Transverse colon (tissue), 4 donors: Measurements from ENCODE around the gene SMAD3. TPM values are rescaled to one million over a fixed set of nuclear protein-coding genes. Genes with fewer than 3 reads are reported as not detected.

Experiments
- DNase-seq: peaks from one replicate; pipeline ENCODE4 v3.0.0-alpha.2; 2019
- H3K27ac ChIP-seq, 4 donors: fragments of 200-600 bp; sonication (generic); 2 replicates each; pipeline ENCODE4 v1.5.1; 2016 to 2018; ENCODE audit warnings: inconsistent platforms in 4 of 4
- H3K27me3 ChIP-seq: fragments of 200-600 bp; sonication (generic); 2 replicates; pipeline ENCODE4 v1.5.1; 2017; ENCODE audit warnings: inconsistent platforms
- H3K36me3 ChIP-seq, 4 donors: fragments of 200-600 bp; sonication (generic); 2 replicates each; pipeline ENCODE4 v1.5.1; 2017 to 2019; ENCODE audit warnings: inconsistent platforms in 4 of 4
- H3K4me1 ChIP-seq, 4 donors: fragments of 200-600 bp; sonication (generic); 2 replicates each; pipeline ENCODE4 v1.5.1; 2017 to 2020; ENCODE audit warnings: inconsistent platforms in 4 of 4
- H3K4me3 ChIP-seq, 4 donors: fragments of 200-600 bp; sonication (generic); 1 replicate in 1 of 4; 2 replicates in 3 of 4; pipeline versions ENCODE4 v1.5.1 to v1.6.1; 2017 to 2019; ENCODE audit warnings: inconsistent platforms in 4 of 4
- H3K9me3 ChIP-seq, 2 donors: fragments of 200-600 bp; sonication (generic); 2 replicates each; pipeline ENCODE4 v1.5.1; 2017 to 2019; ENCODE audit warnings: inconsistent platforms in 2 of 2
- EP300 ChIP-seq: sonication (generic); formaldehyde crosslinking; IDR thresholded peaks from one replicate; pipeline ENCODE4 v1.6.1; 2017; ENCODE audit warnings: antibody characterized with exemption, low read depth
- POLR2A ChIP-seq: fragments of 450-650 bp; IDR thresholded peaks from one replicate; pipeline ENCODE4 v1.6.1; 2016; ENCODE audit warnings: antibody characterized with exemption, mild to moderate bottlenecking, moderate library complexity
- POLR2AphosphoS5 ChIP-seq, 3 donors: sonication (generic); formaldehyde crosslinking; IDR thresholded peaks; one replicate each; pipeline ENCODE4 v1.6.1; 2016; ENCODE audit warnings: antibody characterized with exemption in 3 of 3
- WGBS, 2 donors: methylation state at CpG; one replicate each; pipeline ENCODE4 v1.1.5; 2018; ENCODE audit warnings: low coverage in 1 of 2; 5-methylcytosine and 5-hydroxymethylcytosine counted together
- in situ Hi-C, 4 donors: fragments of 200-750 bp; cut with MboI; loops; one replicate each; pipeline versions ENCODE4 v1.15.0 to v1.15.1; 2017; ENCODE audit warnings: low sequenced_read_pairs in 3 of 4, low pct_ligation_motif_present in 1 of 4, low pct_unique_long_range_greater_than_20kb in 1 of 4
- intact Hi-C: fragments of 100-400 bp; cut with DNase I; formaldehyde crosslinking; loops from one replicate; pipeline ENCODE4 v1.15.1; 2023; ENCODE audit warnings: low total_unique reads
- total RNA-seq, 4 donors: library from RNA; depleted of rRNA; stranded (reverse); fragments of >200 nt; gene quantifications; one replicate each; pipeline ENCODE4 v1.1.0, GENCODE V29; 2016
- TF ChIP-seq, protein P1 (sequence below), 5 experiments: fragments of 200-600 bp in 3 of 5; fragments of 450-650 bp in 2 of 5; sonication (generic) in 3 of 5; IDR thresholded peaks; 1 replicate in 2 of 5; 2 replicates in 3 of 5; pipeline ENCODE4 v1.5.1; 2016 to 2017; ENCODE audit warnings: antibody characterized with exemption in 5 of 5, inconsistent platforms in 3 of 5, mild to moderate bottlenecking in 2 of 5, moderate library complexity in 1 of 5

Gene SMAD3
- total RNA-seq, 4 donors from 2014 or later = 30.9 to 65.1 (median 57.0) TPM

DNA sequence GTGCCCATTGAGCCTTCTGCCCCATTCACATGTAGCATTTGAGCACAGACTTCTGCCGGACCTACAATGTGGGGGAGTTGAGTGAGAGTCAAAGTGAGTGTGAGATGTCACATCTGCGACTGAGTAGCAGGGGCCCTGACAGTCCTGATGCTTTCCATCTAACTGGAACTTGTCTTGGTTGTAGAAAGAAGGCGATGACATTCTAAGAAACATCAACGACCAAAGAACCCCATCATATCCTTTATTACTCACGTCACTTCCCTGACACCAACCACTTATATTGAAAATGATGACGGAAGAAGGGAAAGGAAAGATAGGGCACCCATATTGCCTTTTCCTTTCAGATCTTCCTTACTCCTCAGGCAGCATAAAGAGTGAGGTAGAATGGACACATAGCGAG, 30.5 kb downstream of the SMAD3 start:
- peaks cover 32 to 51% (median 34%) of the 10 kb centered on the region in 4 donors for H3K4me1 ChIP-seq
- no peak overlapping the region for H3K27ac ChIP-seq
- no peak for DNase-seq
- intact Hi-C loops = no loop called here
- H3K4me3 ChIP-seq = no peak overlapping the region
- no peaks in the 10 kb centered on the region for H3K36me3 ChIP-seq
- in situ Hi-C loops = no loop called here
- TF ChIP-seq, protein P1, sequence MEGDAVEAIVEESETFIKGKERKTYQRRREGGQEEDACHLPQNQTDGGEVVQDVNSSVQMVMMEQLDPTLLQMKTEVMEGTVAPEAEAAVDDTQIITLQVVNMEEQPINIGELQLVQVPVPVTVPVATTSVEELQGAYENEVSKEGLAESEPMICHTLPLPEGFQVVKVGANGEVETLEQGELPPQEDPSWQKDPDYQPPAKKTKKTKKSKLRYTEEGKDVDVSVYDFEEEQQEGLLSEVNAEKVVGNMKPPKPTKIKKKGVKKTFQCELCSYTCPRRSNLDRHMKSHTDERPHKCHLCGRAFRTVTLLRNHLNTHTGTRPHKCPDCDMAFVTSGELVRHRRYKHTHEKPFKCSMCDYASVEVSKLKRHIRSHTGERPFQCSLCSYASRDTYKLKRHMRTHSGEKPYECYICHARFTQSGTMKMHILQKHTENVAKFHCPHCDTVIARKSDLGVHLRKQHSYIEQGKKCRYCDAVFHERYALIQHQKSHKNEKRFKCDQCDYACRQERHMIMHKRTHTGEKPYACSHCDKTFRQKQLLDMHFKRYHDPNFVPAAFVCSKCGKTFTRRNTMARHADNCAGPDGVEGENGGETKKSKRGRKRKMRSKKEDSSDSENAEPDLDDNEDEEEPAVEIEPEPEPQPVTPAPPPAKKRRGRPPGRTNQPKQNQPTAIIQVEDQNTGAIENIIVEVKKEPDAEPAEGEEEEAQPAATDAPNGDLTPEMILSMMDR (IDR thresholded peaks at IDR 0.05) = no peak
- TF ChIP-seq POLR2AphosphoS5 (IDR thresholded peaks at IDR 0.05) = no peak
- TF ChIP-seq POLR2A = no peak
- no peak for TF ChIP-seq EP300
- WGBS, 2 donors = 87 to 88% methylated on average over 7 of the region's 7 CpGs
- H3K9me3 ChIP-seq = no peaks in the 10 kb centered on the region
- no peaks in the 10 kb centered on the region for H3K27me3 ChIP-seq

DNA sequence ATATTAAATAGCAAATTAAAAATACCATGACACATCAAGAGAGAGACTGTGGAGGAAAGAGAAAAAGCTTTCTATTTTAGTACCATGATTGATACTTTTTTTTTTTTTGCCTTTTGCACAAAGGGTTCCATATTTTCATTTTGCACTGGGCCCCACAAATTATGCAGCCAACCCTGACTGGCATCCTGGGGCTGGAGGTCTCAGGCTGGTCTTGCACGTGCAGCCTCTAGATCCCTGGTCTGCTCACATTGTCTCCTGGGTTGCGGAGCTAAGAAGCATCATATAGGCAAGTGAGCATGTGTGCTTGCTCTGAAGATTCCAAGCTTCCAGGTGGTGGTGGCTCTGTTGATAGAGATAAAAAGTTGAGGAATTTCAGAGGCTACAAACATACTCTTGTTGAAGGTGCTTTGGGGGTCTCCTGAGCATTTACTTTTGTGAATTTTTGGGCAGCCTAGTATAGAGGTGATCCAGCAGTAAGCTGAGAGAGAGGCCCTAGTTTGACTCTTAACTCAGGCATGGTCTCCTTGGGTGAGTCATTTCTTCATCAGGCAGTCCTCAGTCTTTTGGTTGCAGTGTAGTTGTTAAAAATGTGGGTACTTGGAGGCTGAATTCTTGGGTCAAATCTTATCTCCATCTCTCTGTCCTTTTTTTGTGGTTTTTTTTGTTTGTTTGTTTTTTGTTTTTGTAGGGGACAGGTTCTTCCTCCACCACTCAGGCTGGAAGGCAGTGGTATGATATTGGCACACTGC, 31.3 kb downstream of the SMAD3 start:
- intact Hi-C loops (no loop called here), in situ Hi-C loops (no loop called here)
- 88 to 92% methylated on average over 2 of the region's 2 CpGs for WGBS, 2 donors

DNA sequence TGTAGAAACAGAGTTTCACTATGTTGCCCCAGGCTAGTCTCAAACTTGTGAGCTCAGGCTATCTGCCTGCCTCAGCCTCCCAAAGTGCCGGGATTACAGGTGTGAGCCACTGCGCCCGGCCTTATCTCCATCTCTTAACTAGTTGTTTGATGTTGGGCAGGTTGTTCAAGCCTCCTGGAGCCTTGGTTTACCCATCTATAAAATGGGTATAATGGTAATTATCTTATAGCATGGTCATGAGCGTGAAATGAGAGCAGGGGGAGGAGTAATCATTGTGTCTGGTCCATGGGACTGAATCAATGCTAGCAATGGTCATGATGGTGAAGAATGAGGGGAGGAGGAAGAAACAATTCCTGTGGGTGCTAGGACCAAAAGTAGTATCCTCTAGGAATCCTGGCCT, 32.0 kb downstream of the SMAD3 start:
- no peaks in the 10 kb centered on the region for H3K9me3 ChIP-seq
- DNase-seq = no peak
- peaks cover 18 to 45% (median 26%) of the 10 kb centered on the region in 4 donors for H3K4me1 ChIP-seq
- in situ Hi-C loops (no loop called here), intact Hi-C loops (no loop called here)
- TF ChIP-seq POLR2A = no peak
- TF ChIP-seq POLR2AphosphoS5 (IDR thresholded peaks at IDR 0.05) = no peak
- no peaks in the 10 kb centered on the region for H3K36me3 ChIP-seq
- 98 to 100% methylated on average over 1 to 4 of the region's 4 CpGs for WGBS, 2 donors
- no peak overlapping the region for H3K4me3 ChIP-seq
- H3K27me3 ChIP-seq = no peaks in the 10 kb centered on the region
- H3K27ac ChIP-seq = peak overlapping the region; percentile 60 to 73 (median 68)

More for the DNA sequence above, 31.3 kb downstream of the SMAD3 start:
- Histone ChIP-seq H3K4me1 (peaks cover 24 to 49% (median 30%) of the 10 kb centered on the region in 4 donors), H3K4me3 (no peak overlapping the region), H3K36me3 (no peaks in the 10 kb centered on the region), H3K27ac (no peak overlapping the region), H3K9me3 (no peaks in the 10 kb centered on the region), H3K27me3 (no peaks in the 10 kb centered on the region)
- no peak for TF ChIP-seq POLR2AphosphoS5 (IDR thresholded peaks at IDR 0.05)
- TF ChIP-seq, protein P1 (IDR thresholded peaks at IDR 0.05) = no peak
- TF ChIP-seq POLR2A = no peak
- no peak for TF ChIP-seq EP300
- DNase-seq = no peak

DNA sequence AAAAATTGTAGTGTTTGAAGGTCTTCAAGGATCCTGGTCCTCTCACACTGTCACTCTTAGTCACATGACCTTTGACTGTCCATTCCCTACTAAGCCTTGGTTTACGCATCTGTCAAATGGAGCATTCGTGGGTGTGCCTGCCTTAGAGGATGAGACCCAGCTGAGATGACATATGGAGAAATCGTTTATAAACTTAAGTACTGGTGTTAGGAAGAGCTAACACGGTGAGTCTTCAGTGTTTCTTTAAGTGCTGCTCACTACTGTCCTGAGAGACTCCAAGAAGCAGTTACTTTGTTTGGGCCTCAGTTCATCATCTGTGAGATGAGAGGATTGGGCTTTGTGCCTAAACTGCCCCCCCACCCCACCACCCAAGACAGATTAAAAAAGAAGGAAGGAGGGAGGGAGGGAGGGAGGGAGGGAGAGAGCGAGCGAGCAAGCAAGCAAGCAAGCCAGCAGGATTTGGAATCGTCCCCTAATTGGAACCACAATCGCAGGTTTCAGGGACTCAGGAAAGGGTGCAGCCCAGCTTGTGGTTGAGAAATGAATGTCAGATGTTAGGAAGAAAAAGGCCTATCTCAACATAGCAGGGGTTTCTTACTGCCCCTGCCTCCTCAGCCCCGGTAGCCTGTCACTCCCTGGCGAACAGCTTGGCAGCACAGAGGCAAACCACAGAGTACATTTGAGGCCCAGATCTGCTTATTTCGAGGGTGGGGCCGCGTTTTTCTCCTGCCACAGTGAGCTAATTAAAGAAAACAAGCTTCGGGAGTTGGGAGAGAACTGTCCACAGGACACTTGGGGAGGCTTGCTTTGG, 32.7 kb downstream of the SMAD3 start:
- H3K9me3 ChIP-seq = no peaks in the 10 kb centered on the region
- DNase-seq = peak; percentile 48
- H3K4me1 ChIP-seq = peaks cover 17 to 46% (median 24%) of the 10 kb centered on the region in 4 donors
- intact Hi-C loops (no loop called here), in situ Hi-C loops (no loop called here)
- H3K4me3 ChIP-seq = no peak overlapping the region
- H3K27me3 ChIP-seq = no peaks in the 10 kb centered on the region
- H3K27ac ChIP-seq = peak overlapping the region; percentile 60 to 73 (median 68)
- H3K36me3 ChIP-seq = no peaks in the 10 kb centered on the region
- 37 to 56% methylated on average over 5 to 14 of the region's 14 CpGs for WGBS, 2 donors
- no peak for TF ChIP-seq EP300
- TF ChIP-seq POLR2AphosphoS5 (IDR thresholded peaks at IDR 0.05) = no peak
- TF ChIP-seq, protein P1 (IDR thresholded peaks at IDR 0.05) = no peak
- TF ChIP-seq POLR2A = no peak
